ENCODE results near the gene FBN1.

FBN1 gene

DNA sequence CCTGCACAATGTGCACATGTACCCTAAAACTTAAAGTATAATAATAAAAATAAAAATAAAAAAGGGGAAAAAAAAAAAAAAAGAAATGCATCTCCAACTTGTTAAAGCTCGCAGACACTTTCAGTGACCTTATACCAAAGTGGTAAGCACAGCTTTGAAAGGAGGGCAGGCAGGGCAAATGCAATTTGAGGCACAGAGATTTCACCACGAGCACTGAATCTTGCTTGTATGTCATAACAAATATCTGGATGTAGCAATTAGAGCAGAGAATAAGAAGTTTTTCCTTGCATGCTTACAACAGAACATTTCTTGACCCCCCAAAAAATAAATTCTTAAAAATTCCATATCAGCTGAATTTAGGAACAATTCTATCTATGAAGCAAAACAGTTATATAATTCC is 66.5 kb downstream of the FBN1 start:
- DNase-seq, result no peak

- peak; percentile 88 for DNase-seq
Observed at GRCh38 chr15:48577469-48577868, 68.0 kb downstream of the FBN1 start.

DNA sequence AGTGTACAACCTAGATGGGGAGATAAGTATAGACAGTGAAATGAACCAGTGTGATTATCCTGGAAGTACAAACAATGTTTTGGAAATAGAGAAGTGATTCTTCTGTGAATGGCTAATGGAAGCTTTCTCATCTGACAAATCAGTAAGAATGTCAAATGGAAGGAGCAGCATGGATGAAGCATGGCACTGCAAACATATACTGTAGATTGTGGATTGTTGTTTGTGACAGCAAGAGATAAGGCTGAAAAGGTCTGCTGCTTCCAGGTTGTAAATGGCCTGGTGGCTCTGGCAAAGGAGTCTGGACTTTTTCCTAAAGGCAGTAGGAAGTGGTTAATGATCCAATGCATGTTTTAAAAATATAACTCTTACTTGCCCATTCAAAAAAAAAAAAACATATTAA is 71.3 kb downstream of the FBN1 start:
- no peak for DNase-seq

GRCh38 chr15:48573780-48574179 is 71.7 kb downstream of the FBN1 start:
- DNase-seq, result no peak

DNA sequence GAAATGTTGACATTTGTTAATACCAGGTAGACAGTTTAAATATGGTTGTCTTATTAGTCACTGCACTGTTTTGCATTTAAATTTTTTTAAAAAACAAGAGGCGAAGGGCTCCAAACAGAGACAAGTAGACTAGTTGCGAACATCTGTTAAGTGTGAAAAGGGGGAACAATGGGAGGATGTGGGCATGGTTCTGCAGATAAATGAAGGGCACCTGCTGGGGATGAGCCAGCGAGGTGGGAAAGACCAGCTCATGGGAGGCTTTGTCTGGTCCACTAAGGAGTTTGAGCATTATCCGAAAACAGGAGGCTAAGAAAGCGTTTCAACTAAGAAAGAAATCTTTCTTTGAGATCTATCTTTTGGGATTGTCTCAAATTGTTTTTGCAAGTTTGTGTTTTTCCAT is 72.7 kb downstream of the FBN1 start:
- no peak for DNase-seq

GRCh38 chr15:48571510-48571909 is 74.0 kb downstream of the FBN1 start:
- no peak for DNase-seq

- no peak for DNase-seq
Observed at GRCh38 chr15:48570822-48571221, 74.7 kb downstream of the FBN1 start.

DNA sequence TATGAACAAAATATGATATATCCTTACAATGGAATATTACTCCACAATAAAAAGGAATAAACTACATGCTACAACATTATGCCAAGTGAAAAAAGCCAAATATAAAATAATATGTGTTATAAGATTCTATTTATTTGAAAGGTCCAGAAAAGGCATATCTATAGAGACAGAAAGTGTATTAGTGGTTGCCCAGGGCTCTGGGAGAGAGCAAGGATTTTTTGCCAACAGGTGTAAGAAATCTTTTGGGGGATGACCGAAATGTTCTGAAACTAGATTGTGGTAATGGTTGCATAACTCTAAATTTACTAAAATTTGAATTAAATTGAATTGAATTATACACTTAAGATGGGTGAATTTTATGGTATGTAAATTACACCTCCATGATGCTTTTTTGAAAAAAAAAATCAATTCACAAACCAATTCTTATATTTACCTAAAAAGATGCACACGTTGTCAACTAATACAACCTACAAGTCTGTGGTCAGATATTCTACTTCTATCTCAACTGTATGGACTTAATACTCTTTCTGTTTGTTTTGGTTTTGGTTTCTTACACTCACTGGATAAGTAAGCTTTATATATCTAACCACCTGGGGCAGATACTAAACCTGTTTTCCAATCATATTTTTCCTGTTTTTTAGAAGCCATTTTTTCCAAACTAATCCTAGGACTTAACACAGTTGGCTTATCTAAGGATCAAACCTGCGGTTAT is 75.8 kb downstream of the FBN1 start:
- no peak for DNase-seq

GRCh38 chr15:48566668-48567067 is 78.8 kb downstream of the FBN1 start:
- DNase-seq, result no peak

- DNase-seq, result no peak
Observed at GRCh38 chr15:48565560-48566482, 79.7 kb downstream of the FBN1 start.

GRCh38 chr15:48564690-48565089 is 80.8 kb downstream of the FBN1 start:
- DNase-seq, result no peak

- DNase-seq, result no peak
Observed at GRCh38 chr15:48563934-48564333, 81.6 kb downstream of the FBN1 start.

DNA sequence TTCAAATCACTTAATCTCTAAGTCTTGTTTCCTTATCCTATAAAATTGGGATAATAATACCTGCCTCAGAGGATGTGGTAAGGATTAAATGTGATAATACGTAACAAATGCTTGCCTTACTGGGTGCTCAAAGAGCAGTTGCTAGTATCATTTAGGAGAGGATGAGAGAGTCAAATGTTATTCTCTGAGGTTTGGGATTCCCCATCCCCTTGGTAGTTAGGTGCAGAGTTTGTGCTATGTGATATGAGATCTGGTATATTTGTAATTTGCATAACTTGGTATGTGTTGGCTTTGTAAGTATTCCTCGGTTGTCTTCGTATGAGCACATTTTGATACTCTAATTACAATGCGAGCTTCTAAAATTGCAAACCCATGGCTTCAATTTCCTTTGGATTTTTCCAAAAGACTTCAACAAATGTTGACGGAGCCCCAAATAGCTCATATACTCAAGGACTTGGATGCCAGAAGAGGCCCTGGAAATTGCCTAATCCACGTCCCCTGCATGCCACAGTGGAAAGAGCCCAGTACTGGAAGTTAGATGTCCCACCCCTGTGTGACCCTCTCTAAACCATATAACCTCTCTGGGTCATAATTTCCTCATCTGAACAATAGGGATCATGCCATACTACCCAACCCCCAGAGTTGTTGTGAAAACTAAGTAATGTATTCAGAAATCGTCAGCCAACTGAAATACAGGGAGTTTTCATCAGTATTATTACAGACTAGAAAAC is 85.0 kb downstream of the FBN1 start:
- DNase-seq, result no peak

DNA sequence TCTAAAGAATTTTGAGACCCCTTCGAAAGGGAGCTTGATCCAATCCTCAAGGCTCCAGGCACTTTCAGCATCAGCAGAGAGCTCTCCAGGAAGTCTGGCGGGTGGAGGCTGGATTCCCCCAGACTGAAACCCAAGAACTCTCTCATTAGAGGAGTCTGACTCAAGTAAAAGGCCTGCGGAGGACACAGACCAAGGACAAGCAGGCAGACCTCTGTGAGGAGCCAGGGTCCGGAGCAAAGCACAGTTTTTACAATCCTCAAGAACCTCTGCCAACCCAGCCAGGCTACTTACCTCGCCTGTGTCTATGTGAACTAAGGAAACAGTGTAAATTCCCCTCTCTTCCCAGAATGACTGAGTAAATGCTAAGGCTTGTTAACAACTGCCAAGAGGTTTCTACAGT is 86.2 kb downstream of the FBN1 start:
- no peak for DNase-seq

- no peak for DNase-seq
Observed at GRCh38 chr15:48558226-48558625, 87.3 kb downstream of the FBN1 start.

GRCh38 chr15:48557335-48557734 is 88.2 kb downstream of the FBN1 start:
- no peak for DNase-seq

DNA sequence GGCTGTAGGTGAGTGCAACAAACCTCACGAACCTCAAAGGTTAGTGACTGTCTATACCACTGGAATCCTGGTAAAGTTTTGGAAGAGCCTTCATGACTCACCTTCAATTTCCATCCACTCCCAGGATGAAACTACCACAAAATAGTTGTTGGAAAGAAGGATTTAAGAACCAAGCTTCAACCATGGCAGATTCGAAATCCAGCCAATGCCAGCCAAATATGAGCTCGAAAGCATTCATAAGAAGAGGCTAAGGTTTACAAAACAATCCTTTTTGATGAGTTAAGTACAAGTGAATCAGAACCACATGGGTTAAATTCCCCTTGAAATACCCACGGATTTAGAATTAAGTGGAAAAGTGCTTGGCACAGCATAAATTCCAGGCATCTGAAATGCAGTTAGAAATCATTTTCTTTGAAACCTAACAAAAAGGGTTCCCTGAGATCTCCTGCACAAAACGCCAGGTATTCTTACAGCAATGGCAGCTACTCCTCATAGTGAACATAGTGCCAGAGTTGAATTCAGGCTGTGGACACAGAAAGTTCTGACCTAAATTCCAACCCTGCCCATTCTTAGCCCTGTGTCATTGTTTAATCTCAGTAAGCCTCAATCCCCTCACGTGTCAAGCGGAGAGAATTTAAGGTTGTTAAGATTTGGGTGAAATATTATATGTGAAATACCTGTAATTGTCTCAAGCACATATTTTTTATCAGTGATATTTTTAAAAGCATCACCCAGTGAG is 89.2 kb downstream of the FBN1 start:
- DNase-seq, result no peak

- no peak for DNase-seq
Observed at GRCh38 chr15:48555241-48555881, 90.1 kb downstream of the FBN1 start.

GRCh38 chr15:48554112-48554511 is 91.4 kb downstream of the FBN1 start:
- no peak for DNase-seq

- no peak for DNase-seq
Observed at GRCh38 chr15:48553559-48553958, 92.0 kb downstream of the FBN1 start.

DNA sequence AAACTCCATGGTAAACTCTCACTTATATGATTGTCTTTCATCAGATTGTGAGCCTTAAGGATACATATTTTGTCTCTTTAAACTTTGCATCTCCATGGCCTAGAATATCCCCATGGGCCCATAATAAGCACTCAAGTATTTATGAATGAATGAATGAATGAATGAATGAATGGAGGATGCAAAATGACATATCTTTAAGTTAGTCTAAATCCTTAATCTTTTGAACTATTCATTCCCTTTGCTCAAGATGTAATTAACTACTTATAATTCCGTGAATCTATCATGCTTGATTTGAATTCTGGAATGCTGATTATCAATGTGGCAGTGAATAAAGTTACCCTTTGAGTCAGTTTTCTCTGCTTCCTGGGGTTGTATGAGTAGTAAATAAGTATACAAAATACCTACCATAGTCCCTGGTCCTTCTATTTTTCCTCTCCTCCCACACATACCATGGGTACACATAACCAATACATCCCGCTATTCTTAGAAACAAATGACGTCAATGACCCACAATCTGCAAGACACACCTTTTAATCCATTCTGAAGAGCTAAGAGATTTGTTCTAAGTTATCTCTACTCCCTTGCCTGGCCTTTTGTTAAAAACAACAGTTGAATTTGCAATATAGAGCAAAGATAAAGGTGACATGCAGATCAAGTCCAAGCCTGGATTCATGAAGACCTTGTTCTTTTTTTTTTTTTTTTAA is 94.5 kb downstream of the FBN1 start:
- DNase-seq, result no peak

- no peak for DNase-seq
Observed at GRCh38 chr15:48548455-48548854, 97.1 kb downstream of the FBN1 start.
